ENCODE data around the gene CUX1. TPM values are rescaled to one million over a fixed set of nuclear protein-coding genes. Genes with fewer than 3 reads are reported as not detected.

Gene CUX1
- total and polyA plus RNA-seq, 7 experiments from 2014 or later, result 10.1 to 81.6 (median 42.5) TPM

- POLR2A ChIA-PET, result no interaction called here
- H3K4me3 Mint-ChIP-seq, result no peak overlapping the region
- CTCF ChIA-PET, result no interaction called here
- no peak overlapping the region for H3K27ac ChIP-seq (ENCODE audit: low read depth, low read length)
- peaks cover 4 to 60% (median 20%) of the 10 kb centered on the region in 5 donors for H3K36me3 Mint-ChIP-seq
- no peak for ATAC-seq
- H3K36me3 ChIP-seq (ENCODE audit: control insufficient read depth in 2 of 3, insufficient read depth in 3 of 3, low read length in 3 of 3), result peaks cover 0 to 74% (median 0%) of the 10 kb centered on the region in 3 experiments
- peaks cover 0 to 2% (median 0%) of the 10 kb centered on the region in 11 donors for H3K9me3 Mint-ChIP-seq
- H3K27ac Mint-ChIP-seq, result no peak overlapping the region
- H3K9me3 ChIP-seq (ENCODE audit: control insufficient read depth in 2 of 3, low read length in 3 of 3), result no peaks in the 10 kb centered on the region
- H3K27me3 ChIP-seq (ENCODE audit: control insufficient read depth in 2 of 2, insufficient read depth in 2 of 2, low read length in 2 of 2), result no peaks in the 10 kb centered on the region
- intact Hi-C loops (cut with micrococcal nuclease), result no loop called here
- H3K4me3 ChIP-seq (ENCODE audit: low read length), result no peak overlapping the region
- no peaks in the 10 kb centered on the region for H3K4me1 ChIP-seq (ENCODE audit: control insufficient read depth in 2 of 2, insufficient read depth in 2 of 2, low read length in 2 of 2)
- H3K27me3 Mint-ChIP-seq, result no peaks in the 10 kb centered on the region
- no peak for DNase-seq
- peaks cover 0 to 2% (median 0%) of the 10 kb centered on the region in 7 donors for H3K4me1 Mint-ChIP-seq
These were observed 375.4 kb downstream of the CUX1 start for GRCh38 chr7:102192790-102193189.

GRCh38 chr7:102193806-102194205, 376.4 kb downstream of the CUX1 start:
- H3K4me3 ChIP-seq (ENCODE audit: low read length), result no peak overlapping the region
- H3K27me3 Mint-ChIP-seq, result no peaks in the 10 kb centered on the region
- no peaks in the 10 kb centered on the region for H3K27me3 ChIP-seq (ENCODE audit: control insufficient read depth in 2 of 2, insufficient read depth in 2 of 2, low read length in 2 of 2)
- no peaks in the 10 kb centered on the region for H3K9me3 ChIP-seq (ENCODE audit: control insufficient read depth in 2 of 3, low read length in 3 of 3)
- intact Hi-C loops (cut with micrococcal nuclease), result no loop called here
- CTCF ChIA-PET, result no interaction called here
- POLR2A ChIA-PET, result no interaction called here
- H3K27ac ChIP-seq (ENCODE audit: low read depth, low read length), result no peak overlapping the region
- no peak overlapping the region for H3K4me3 Mint-ChIP-seq
- H3K36me3 ChIP-seq (ENCODE audit: control insufficient read depth in 2 of 3, insufficient read depth in 3 of 3, low read length in 3 of 3), result peaks cover 0 to 79% (median 0%) of the 10 kb centered on the region in 3 experiments
- DNase-seq, result no peak
- no peak overlapping the region for H3K27ac Mint-ChIP-seq
- peaks cover 4 to 63% (median 23%) of the 10 kb centered on the region in 5 donors for H3K36me3 Mint-ChIP-seq
- H3K9me3 Mint-ChIP-seq, result peaks cover 0 to 2% (median 0%) of the 10 kb centered on the region in 11 donors
- no peaks in the 10 kb centered on the region for H3K4me1 Mint-ChIP-seq
- H3K4me1 ChIP-seq (ENCODE audit: control insufficient read depth in 2 of 2, insufficient read depth in 2 of 2, low read length in 2 of 2), result no peaks in the 10 kb centered on the region
- ATAC-seq, result no peak

DNA sequence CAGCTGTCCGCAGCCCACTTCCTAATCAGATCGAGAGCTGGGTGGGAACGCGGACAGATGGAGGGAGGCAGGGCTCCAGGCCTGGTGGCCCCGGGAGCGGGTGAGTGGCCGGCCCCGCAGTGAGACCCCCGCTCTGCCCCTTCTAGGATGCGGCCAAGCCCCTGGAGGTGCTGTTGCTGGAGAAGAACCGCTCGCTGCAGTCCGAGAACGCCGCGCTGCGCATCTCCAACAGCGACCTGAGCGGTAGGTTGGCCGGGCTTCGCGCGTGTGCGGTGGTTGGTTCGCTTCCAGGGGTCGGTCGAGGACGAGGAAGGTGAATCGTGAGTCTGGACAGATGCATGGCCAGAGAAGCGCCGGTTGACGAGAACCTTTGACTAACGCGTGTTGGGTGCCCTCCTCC, 377.9 kb downstream of the CUX1 start:
- Mint-ChIP-seq H3K4me3 (no peak overlapping the region), H3K9me3 (peaks cover 0 to 2% (median 0%) of the 10 kb centered on the region in 11 donors), H3K36me3 (peaks cover 4 to 73% (median 31%) of the 10 kb centered on the region in 5 donors), H3K27ac (no peak overlapping the region), H3K4me1 (no peaks in the 10 kb centered on the region), H3K27me3 (no peaks in the 10 kb centered on the region)
- Histone ChIP-seq H3K27me3 (ENCODE audit: control insufficient read depth in 2 of 2, insufficient read depth in 2 of 2, low read length in 2 of 2) (no peaks in the 10 kb centered on the region), H3K36me3 (ENCODE audit: control insufficient read depth in 2 of 3, insufficient read depth in 3 of 3, low read length in 3 of 3) (peaks cover 0 to 80% (median 0%) of the 10 kb centered on the region in 3 experiments), H3K4me1 (ENCODE audit: control insufficient read depth in 2 of 2, insufficient read depth in 2 of 2, low read length in 2 of 2) (no peaks in the 10 kb centered on the region), H3K4me3 (ENCODE audit: low read length) (no peak overlapping the region), H3K27ac (ENCODE audit: low read depth, low read length) (no peak overlapping the region), H3K9me3 (ENCODE audit: control insufficient read depth in 2 of 3, low read length in 3 of 3) (no peaks in the 10 kb centered on the region)
- DNase-seq, result no peak
- intact Hi-C loops (cut with micrococcal nuclease), result no loop called here
- ATAC-seq, result no peak
- ChIA-PET CTCF (no interaction called here), POLR2A (interaction anchor here (0.6 kb wide), 1 partner anchor 480 kb away, joined by 3 read pairs; no protein-coding TSS in a partner anchor)

DNA sequence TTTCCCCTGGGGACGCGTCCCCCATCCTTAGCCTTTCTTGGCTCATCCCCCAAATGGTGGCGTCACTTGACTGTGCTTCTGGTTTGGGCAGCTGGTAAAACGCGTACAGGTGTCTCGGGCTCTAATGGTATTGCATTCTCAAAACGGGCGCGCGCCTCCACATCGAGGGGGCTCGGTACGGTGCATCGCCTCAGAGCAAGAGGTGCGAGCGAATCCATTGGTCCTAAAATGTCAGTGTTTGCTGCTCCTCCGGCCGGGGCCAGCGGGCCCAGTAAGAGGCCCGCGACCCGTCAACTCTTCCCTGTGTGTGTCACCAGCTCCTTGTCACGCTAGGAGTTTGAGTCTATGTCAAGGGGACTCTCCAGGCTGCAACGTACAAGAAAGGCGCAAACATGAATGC, 378.6 kb downstream of the CUX1 start:
- POLR2A ChIA-PET, result no interaction called here
- H3K36me3 Mint-ChIP-seq, result peaks cover 4 to 69% (median 31%) of the 10 kb centered on the region in 5 donors
- CTCF ChIA-PET, result no interaction called here

DNA sequence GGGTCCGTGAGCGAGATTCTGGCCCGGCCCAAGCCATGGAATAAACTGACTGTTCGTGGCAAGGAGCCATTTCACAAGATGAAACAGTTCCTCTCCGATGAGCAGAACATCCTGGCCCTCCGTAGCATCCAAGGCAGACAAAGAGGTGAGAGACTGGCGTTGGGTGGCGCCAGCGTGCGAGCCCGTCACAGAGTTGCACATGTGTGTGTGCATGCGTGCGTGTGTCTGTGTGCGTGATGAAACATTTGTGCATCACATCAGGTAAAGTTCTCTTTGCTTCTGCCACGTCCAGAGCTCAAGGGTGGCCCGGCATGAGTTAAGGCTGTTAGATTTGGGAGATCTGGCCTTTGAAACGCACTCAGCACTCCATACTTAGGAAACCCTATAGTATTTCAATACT, 379.7 kb downstream of the CUX1 start:
- CTCF ChIA-PET, result no interaction called here
- Histone ChIP-seq H3K9me3 (ENCODE audit: control insufficient read depth in 2 of 3, low read length in 3 of 3) (no peaks in the 10 kb centered on the region), H3K4me1 (ENCODE audit: control insufficient read depth in 2 of 2, insufficient read depth in 2 of 2, low read length in 2 of 2) (no peaks in the 10 kb centered on the region), H3K4me3 (ENCODE audit: low read length) (no peak overlapping the region), H3K27me3 (ENCODE audit: control insufficient read depth in 2 of 2, insufficient read depth in 2 of 2, low read length in 2 of 2) (no peaks in the 10 kb centered on the region), H3K27ac (ENCODE audit: low read depth, low read length) (no peak overlapping the region), H3K36me3 (ENCODE audit: control insufficient read depth in 2 of 3, insufficient read depth in 3 of 3, low read length in 3 of 3) (peaks cover 0 to 79% (median 0%) of the 10 kb centered on the region in 3 experiments)
- POLR2A ChIA-PET, result no interaction called here
- ATAC-seq (no peak), DNase-seq (no peak)
- peaks cover 4 to 67% (median 31%) of the 10 kb centered on the region in 5 donors for H3K36me3 Mint-ChIP-seq
- no peaks in the 10 kb centered on the region for H3K9me3 Mint-ChIP-seq
- no peaks in the 10 kb centered on the region for H3K4me1 Mint-ChIP-seq
- no peaks in the 10 kb centered on the region for H3K27me3 Mint-ChIP-seq
- H3K27ac Mint-ChIP-seq, result no peak overlapping the region
- no peak overlapping the region for H3K4me3 Mint-ChIP-seq
- intact Hi-C loops (cut with micrococcal nuclease), result no loop called here

More for the DNA sequence above, 378.6 kb downstream of the CUX1 start:
- Histone ChIP-seq H3K27ac (ENCODE audit: low read depth, low read length) (no peak overlapping the region), H3K9me3 (ENCODE audit: control insufficient read depth in 2 of 3, low read length in 3 of 3) (no peaks in the 10 kb centered on the region), H3K4me1 (ENCODE audit: control insufficient read depth in 2 of 2, insufficient read depth in 2 of 2, low read length in 2 of 2) (no peaks in the 10 kb centered on the region), H3K27me3 (ENCODE audit: control insufficient read depth in 2 of 2, insufficient read depth in 2 of 2, low read length in 2 of 2) (no peaks in the 10 kb centered on the region), H3K36me3 (ENCODE audit: control insufficient read depth in 2 of 3, insufficient read depth in 3 of 3, low read length in 3 of 3) (peaks cover 0 to 77% (median 0%) of the 10 kb centered on the region in 3 experiments), H3K4me3 (ENCODE audit: low read length) (no peak overlapping the region)
- H3K27ac Mint-ChIP-seq, result no peak overlapping the region
- H3K4me3 Mint-ChIP-seq, result no peak overlapping the region
- H3K4me1 Mint-ChIP-seq, result no peaks in the 10 kb centered on the region
- intact Hi-C loops (cut with micrococcal nuclease), result no loop called here
- no peak for DNase-seq
- peaks cover 0 to 2% (median 0%) of the 10 kb centered on the region in 11 donors for H3K9me3 Mint-ChIP-seq
- H3K27me3 Mint-ChIP-seq, result no peaks in the 10 kb centered on the region
- ATAC-seq, result no peak

DNA sequence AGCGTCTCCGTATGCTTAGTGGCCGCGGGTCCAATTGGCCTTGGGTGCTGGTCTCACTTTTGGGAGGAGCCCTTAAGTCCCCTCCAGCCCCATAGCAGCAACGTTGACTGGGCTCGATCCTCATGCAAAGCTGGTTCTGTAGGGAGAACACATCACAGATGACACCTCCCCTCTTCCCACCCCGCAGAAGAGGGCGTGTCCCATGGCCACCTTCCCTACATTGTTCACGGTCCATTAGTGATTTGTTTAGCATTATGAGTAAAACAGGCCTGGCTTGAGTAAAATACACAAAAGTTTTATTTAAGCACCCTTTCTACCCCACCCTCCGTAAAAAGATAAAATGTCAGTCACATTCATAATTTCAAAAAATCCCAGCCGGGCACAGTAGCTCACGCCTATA, 380.2 kb downstream of the CUX1 start:
- ChIA-PET CTCF (no interaction called here), POLR2A (no interaction called here)
- no peaks in the 10 kb centered on the region for H3K4me1 ChIP-seq (ENCODE audit: control insufficient read depth in 2 of 2, insufficient read depth in 2 of 2, low read length in 2 of 2)
- no peaks in the 10 kb centered on the region for H3K9me3 Mint-ChIP-seq
- ATAC-seq (no peak), DNase-seq (no peak)
- H3K27ac Mint-ChIP-seq, result peak overlapping the region in 1 of 9 donors; percentile 56
- no peaks in the 10 kb centered on the region for H3K4me1 Mint-ChIP-seq
- intact Hi-C loops (cut with micrococcal nuclease), result no loop called here
- H3K27me3 Mint-ChIP-seq, result no peaks in the 10 kb centered on the region
- no peaks in the 10 kb centered on the region for H3K27me3 ChIP-seq (ENCODE audit: control insufficient read depth in 2 of 2, insufficient read depth in 2 of 2, low read length in 2 of 2)
- H3K9me3 ChIP-seq (ENCODE audit: control insufficient read depth in 2 of 3, low read length in 3 of 3), result no peaks in the 10 kb centered on the region
- no peak overlapping the region for H3K4me3 ChIP-seq (ENCODE audit: low read length)
- peaks cover 0 to 80% (median 0%) of the 10 kb centered on the region in 3 experiments for H3K36me3 ChIP-seq (ENCODE audit: control insufficient read depth in 2 of 3, insufficient read depth in 3 of 3, low read length in 3 of 3)
- H3K4me3 Mint-ChIP-seq, result no peak overlapping the region
- peaks cover 4 to 68% (median 31%) of the 10 kb centered on the region in 5 donors for H3K36me3 Mint-ChIP-seq
- H3K27ac ChIP-seq (ENCODE audit: low read depth, low read length), result no peak overlapping the region

DNA sequence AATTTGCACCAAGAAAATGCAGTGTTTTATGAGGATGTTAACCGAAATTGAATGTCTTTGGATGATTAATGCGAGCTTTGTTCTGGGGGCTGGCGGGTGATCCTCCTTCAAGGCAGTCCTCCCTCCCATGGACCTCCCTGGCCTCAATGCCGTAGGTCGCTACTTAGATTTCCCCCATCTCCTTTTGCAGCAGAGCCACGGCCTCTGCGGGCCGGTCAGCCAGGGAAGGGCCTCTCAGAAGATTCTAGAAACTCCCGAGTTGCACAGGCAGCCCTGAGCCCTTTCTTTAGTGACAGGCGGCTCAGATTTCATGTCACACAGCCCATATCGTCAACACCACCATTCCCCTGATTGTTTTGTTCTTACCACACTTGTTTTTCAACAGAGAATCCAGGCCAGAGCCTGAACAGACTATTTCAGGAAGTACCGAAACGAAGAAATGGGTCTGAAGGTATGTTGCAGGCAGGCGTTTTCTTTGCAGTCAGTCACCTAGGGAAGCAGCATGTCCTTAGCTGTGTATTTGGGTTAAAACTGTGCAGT, 381.1 kb downstream of the CUX1 start:
- H3K4me1 Mint-ChIP-seq, result no peaks in the 10 kb centered on the region
- no peaks in the 10 kb centered on the region for H3K27me3 Mint-ChIP-seq
- no peak overlapping the region for H3K4me3 Mint-ChIP-seq
- no peaks in the 10 kb centered on the region for H3K4me1 ChIP-seq (ENCODE audit: control insufficient read depth in 2 of 2, insufficient read depth in 2 of 2, low read length in 2 of 2)
- H3K27me3 ChIP-seq (ENCODE audit: control insufficient read depth in 2 of 2, insufficient read depth in 2 of 2, low read length in 2 of 2), result no peaks in the 10 kb centered on the region
- intact Hi-C loops (cut with micrococcal nuclease), result no loop called here
- POLR2A ChIA-PET, result no interaction called here
- no peak overlapping the region for H3K27ac Mint-ChIP-seq
- ATAC-seq (no peak), DNase-seq (no peak)
- H3K9me3 Mint-ChIP-seq, result no peaks in the 10 kb centered on the region
- peaks cover 0 to 80% (median 0%) of the 10 kb centered on the region in 3 experiments for H3K36me3 ChIP-seq (ENCODE audit: control insufficient read depth in 2 of 3, insufficient read depth in 3 of 3, low read length in 3 of 3)
- CTCF ChIA-PET, result no interaction called here
- no peaks in the 10 kb centered on the region for H3K9me3 ChIP-seq (ENCODE audit: control insufficient read depth in 2 of 3, low read length in 3 of 3)
- no peak overlapping the region for H3K4me3 ChIP-seq (ENCODE audit: low read length)
- H3K27ac ChIP-seq (ENCODE audit: low read depth, low read length), result no peak overlapping the region
- H3K36me3 Mint-ChIP-seq, result peaks cover 4 to 66% (median 26%) of the 10 kb centered on the region in 5 donors
